ENCODE measurements around the gene ARSB. TPM values are rescaled to one million over a fixed set of nuclear protein-coding genes. Genes with fewer than 3 reads are reported as not detected.

The ARSB gene
- total and polyA plus RNA-seq, 2 donors (not counting 1 experiment from before 2014, with no cell fraction given), result 4.6 to 9.8 TPM

- no peaks in the 10 kb centered on the region for H3K79me2 ChIP-seq (ENCODE audit: control insufficient read depth, insufficient read depth, low read length)
- H3K9me3 ChIP-seq (ENCODE audit: control extremely low read depth in 1 of 3, control insufficient read depth in 2 of 3, insufficient read depth in 1 of 3, low read length in 2 of 3), result no peaks in the 10 kb centered on the region
- H3K27me3 Mint-ChIP-seq, result no peaks in the 10 kb centered on the region
- no peak overlapping the region for H3K9ac ChIP-seq (ENCODE audit: low read length)
- intact Hi-C loops (cut with micrococcal nuclease), result no loop called here
- H3K36me3 ChIP-seq (replicated peaks in 1 of 2; ENCODE audit: control extremely low read depth in 1 of 2, control insufficient read depth in 1 of 2, extremely low read depth in 1 of 2, insufficient read depth in 2 of 2, low read length in 1 of 2), result no peaks in the 10 kb centered on the region
- ATAC-seq (ENCODE audit: low read depth), result no peak
- TF ChIP-seq EZH2 (IDR thresholded peaks at IDR 0.05; ENCODE audit: borderline replicate concordance, insufficient read depth, low read depth, low read length, poor library complexity, severe bottlenecking) (no peak), CTCF (IDR thresholded peaks at IDR 0.05) (no peak)
- POLR2A ChIA-PET, result no interaction called here
- no peak overlapping the region for H3K4me2 ChIP-seq (replicated peaks; ENCODE audit: low read depth, low read length, poor library complexity, severe bottlenecking)
- CTCF ChIA-PET, result no interaction called here
- no peak overlapping the region for H3K27ac ChIP-seq (ENCODE audit: low read length in 2 of 2)
- WGBS (ENCODE audit: insufficient coverage), result 100% methylated on average over 6 of the region's 9 CpGs
- H3K4me1 ChIP-seq (ENCODE audit: control insufficient read depth in 2 of 2, insufficient read depth in 2 of 2, low read length in 2 of 2), result no peaks in the 10 kb centered on the region
- H3K4me1 Mint-ChIP-seq, result no peaks in the 10 kb centered on the region
- H4K20me1 ChIP-seq (ENCODE audit: control insufficient read depth, insufficient read depth, low read length, poor library complexity, severe bottlenecking), result no peaks in the 10 kb centered on the region
- DNase-seq, result no peak
- no peak overlapping the region for H3K4me3 Mint-ChIP-seq
- H3K27ac Mint-ChIP-seq, result no peak overlapping the region
- H3K4me3 ChIP-seq (ENCODE audit: control extremely low read depth in 1 of 5, extremely low read depth in 1 of 5, insufficient read depth in 1 of 5, low read depth in 2 of 5, low read length in 4 of 5), result no peak overlapping the region
- H2AFZ ChIP-seq (ENCODE audit: insufficient read depth, low read depth, low read length, poor library complexity, severe bottlenecking), result no peak overlapping the region
- H3K9me3 Mint-ChIP-seq (ENCODE audit: insufficient read depth), result no peaks in the 10 kb centered on the region
- no peaks in the 10 kb centered on the region for H3K27me3 ChIP-seq (replicated peaks in 1 of 4; ENCODE audit: control extremely low read depth in 1 of 4, control insufficient read depth in 3 of 4, insufficient read depth in 4 of 4, low read length in 3 of 4)
Observed at GRCh38 chr5:78930721-78931120, 54.4 kb downstream of the ARSB start.

GRCh38 chr5:78929833-78930232 is 55.3 kb downstream of the ARSB start:
- Histone ChIP-seq H3K27me3 (replicated peaks in 1 of 4; ENCODE audit: control extremely low read depth in 1 of 4, control insufficient read depth in 3 of 4, insufficient read depth in 4 of 4, low read length in 3 of 4) (no peaks in the 10 kb centered on the region), H2AFZ (ENCODE audit: insufficient read depth, low read depth, low read length, poor library complexity, severe bottlenecking) (no peak overlapping the region), H3K36me3 (replicated peaks in 1 of 2; ENCODE audit: control extremely low read depth in 1 of 2, control insufficient read depth in 1 of 2, extremely low read depth in 1 of 2, insufficient read depth in 2 of 2, low read length in 1 of 2) (no peaks in the 10 kb centered on the region), H3K4me3 (ENCODE audit: control extremely low read depth in 1 of 5, extremely low read depth in 1 of 5, insufficient read depth in 1 of 5, low read depth in 2 of 5, low read length in 4 of 5) (no peak overlapping the region), H3K27ac (ENCODE audit: low read length in 2 of 2) (no peak overlapping the region), H3K79me2 (ENCODE audit: control insufficient read depth, insufficient read depth, low read length) (no peaks in the 10 kb centered on the region), H3K4me1 (ENCODE audit: control insufficient read depth in 2 of 2, insufficient read depth in 2 of 2, low read length in 2 of 2) (no peaks in the 10 kb centered on the region), H3K4me2 (replicated peaks; ENCODE audit: low read depth, low read length, poor library complexity, severe bottlenecking) (no peak overlapping the region), H3K9ac (ENCODE audit: low read length) (no peak overlapping the region), H4K20me1 (ENCODE audit: control insufficient read depth, insufficient read depth, low read length, poor library complexity, severe bottlenecking) (no peaks in the 10 kb centered on the region), H3K9me3 (ENCODE audit: control extremely low read depth in 1 of 3, control insufficient read depth in 2 of 3, insufficient read depth in 1 of 3, low read length in 2 of 3) (no peaks in the 10 kb centered on the region)
- DNase-seq (no peak), ATAC-seq (ENCODE audit: low read depth) (no peak)
- H3K4me3 Mint-ChIP-seq, result no peak overlapping the region
- ChIA-PET POLR2A (no interaction called here), CTCF (no interaction called here)
- 100% methylated on average over 2 of the region's 4 CpGs for WGBS (ENCODE audit: insufficient coverage)
- H3K9me3 Mint-ChIP-seq (ENCODE audit: insufficient read depth), result no peaks in the 10 kb centered on the region
- no peaks in the 10 kb centered on the region for H3K4me1 Mint-ChIP-seq
- H3K27ac Mint-ChIP-seq, result no peak overlapping the region
- TF ChIP-seq CTCF (IDR thresholded peaks at IDR 0.05) (no peak), EZH2 (IDR thresholded peaks at IDR 0.05; ENCODE audit: borderline replicate concordance, insufficient read depth, low read depth, low read length, poor library complexity, severe bottlenecking) (no peak)
- no peaks in the 10 kb centered on the region for H3K27me3 Mint-ChIP-seq
- intact Hi-C loops (cut with micrococcal nuclease), result no loop called here
